ENCODE measurements around the gene BPTF.

Gene BPTF

GRCh38 chr17:67865438-67865837 is 40.1 kb downstream of the BPTF start:
- H3K4me1 ChIP-seq: no peaks in the 10 kb centered on the region
- no peak overlapping the region for H3K9ac ChIP-seq
- H3K9me3 ChIP-seq (ENCODE audit: control insufficient read depth, low read length): no peaks in the 10 kb centered on the region
- H3K4me3 ChIP-seq (ENCODE audit: low read depth, low read length): no peak overlapping the region
- no peak for TF ChIP-seq CTCF (IDR thresholded peaks at IDR 0.05)
- H3K79me2 ChIP-seq: peaks cover 12% of the 10 kb centered on the region
- H3K27ac ChIP-seq: no peak overlapping the region
- no peaks in the 10 kb centered on the region for H3K27me3 ChIP-seq (ENCODE audit: control insufficient read depth, insufficient read depth, low read length)
- H3K4me2 ChIP-seq (ENCODE audit: low read length): no peak overlapping the region
- no peak overlapping the region for H2AFZ ChIP-seq
- H3K36me3 ChIP-seq (ENCODE audit: control insufficient read depth, insufficient read depth, low read length): no peaks in the 10 kb centered on the region

GRCh38 chr17:67867591-67867990 is 42.3 kb downstream of the BPTF start:
- no peak for TF ChIP-seq CTCF (IDR thresholded peaks at IDR 0.05)
- Histone ChIP-seq H3K4me2 (ENCODE audit: low read length) (no peak overlapping the region), H3K4me3 (ENCODE audit: low read depth, low read length) (no peak overlapping the region), H3K9me3 (ENCODE audit: control insufficient read depth, low read length) (no peaks in the 10 kb centered on the region), H3K4me1 (no peaks in the 10 kb centered on the region), H3K79me2 (peaks cover 10% of the 10 kb centered on the region), H3K27me3 (ENCODE audit: control insufficient read depth, insufficient read depth, low read length) (no peaks in the 10 kb centered on the region), H3K36me3 (ENCODE audit: control insufficient read depth, insufficient read depth, low read length) (no peaks in the 10 kb centered on the region), H3K27ac (no peak overlapping the region), H2AFZ (no peak overlapping the region), H3K9ac (no peak overlapping the region)

GRCh38 chr17:67868176-67868575 is 42.9 kb downstream of the BPTF start:
- Histone ChIP-seq H3K79me2 (peaks cover 11% of the 10 kb centered on the region), H3K9me3 (ENCODE audit: control insufficient read depth, low read length) (no peaks in the 10 kb centered on the region), H3K4me1 (no peaks in the 10 kb centered on the region), H3K4me2 (ENCODE audit: low read length) (no peak overlapping the region), H3K27ac (no peak overlapping the region), H3K36me3 (ENCODE audit: control insufficient read depth, insufficient read depth, low read length) (no peaks in the 10 kb centered on the region), H3K27me3 (ENCODE audit: control insufficient read depth, insufficient read depth, low read length) (no peaks in the 10 kb centered on the region), H3K4me3 (ENCODE audit: low read depth, low read length) (no peak overlapping the region), H2AFZ (no peak overlapping the region), H3K9ac (no peak overlapping the region)
- TF ChIP-seq CTCF (IDR thresholded peaks at IDR 0.05): no peak

GRCh38 chr17:67879662-67880061 is 54.4 kb downstream of the BPTF start:
- no peaks in the 10 kb centered on the region for H3K27me3 ChIP-seq (ENCODE audit: control insufficient read depth, insufficient read depth, low read length)
- H3K4me3 ChIP-seq (ENCODE audit: low read depth, low read length): no peak overlapping the region
- H3K79me2 ChIP-seq: peaks cover 4% of the 10 kb centered on the region
- H2AFZ ChIP-seq: no peak overlapping the region
- H3K4me1 ChIP-seq: no peaks in the 10 kb centered on the region
- no peak overlapping the region for H3K27ac ChIP-seq
- H3K4me2 ChIP-seq (ENCODE audit: low read length): no peak overlapping the region
- H3K9me3 ChIP-seq (ENCODE audit: control insufficient read depth, low read length): no peaks in the 10 kb centered on the region
- TF ChIP-seq CTCF (IDR thresholded peaks at IDR 0.05): no peak
- H3K9ac ChIP-seq: no peak overlapping the region
- no peaks in the 10 kb centered on the region for H3K36me3 ChIP-seq (ENCODE audit: control insufficient read depth, insufficient read depth, low read length)

GRCh38 chr17:67881083-67881482 is 55.8 kb downstream of the BPTF start:
- TF ChIP-seq CTCF (IDR thresholded peaks at IDR 0.05): no peak
- Histone ChIP-seq H3K9ac (no peak overlapping the region), H3K9me3 (ENCODE audit: control insufficient read depth, low read length) (no peaks in the 10 kb centered on the region), H3K4me1 (no peaks in the 10 kb centered on the region), H3K27ac (no peak overlapping the region), H3K79me2 (peaks cover 4% of the 10 kb centered on the region), H3K27me3 (ENCODE audit: control insufficient read depth, insufficient read depth, low read length) (no peaks in the 10 kb centered on the region), H2AFZ (no peak overlapping the region), H3K4me2 (ENCODE audit: low read length) (no peak overlapping the region), H3K36me3 (ENCODE audit: control insufficient read depth, insufficient read depth, low read length) (no peaks in the 10 kb centered on the region), H3K4me3 (ENCODE audit: low read depth, low read length) (no peak overlapping the region)

Measured in parathyroid adenoma (tissue), 2 donors.